Nephron progenitor cell (in vitro differentiated cells): ENCODE results near the gene OTOGL.
"Not testable (repeated sequence)": the region's sequence is repeated elsewhere in the genome, so short reads cannot be mapped to it uniquely, and the experiment has no call there.

Source experiments
- DNase-seq: peaks from one replicate; pipeline ENCODE4 v3.0.0; 2021
- H3K27ac Mint-ChIP-seq: 2 replicates; pipeline ENCODE4 v1.8.0; 2021; ENCODE audit warnings: mild to moderate bottlenecking, moderate library complexity, mixed read lengths
- H3K27me3 Mint-ChIP-seq: 2 replicates; pipeline ENCODE4 v1.8.0; 2021; ENCODE audit warnings: mild to moderate bottlenecking, low read depth, mixed read lengths; ENCODE audit not compliant: poor library complexity
- H3K36me3 Mint-ChIP-seq: 2 replicates; pipeline ENCODE4 v1.8.0; 2021; ENCODE audit warnings: low read depth, mixed read lengths
- H3K4me1 Mint-ChIP-seq: 2 replicates; pipeline ENCODE4 v1.8.0; 2021; ENCODE audit warnings: mixed read lengths
- H3K4me3 Mint-ChIP-seq: 2 replicates; pipeline ENCODE4 v1.8.0; 2021; ENCODE audit warnings: mild to moderate bottlenecking, moderate library complexity, mixed read lengths
- H3K9me3 Mint-ChIP-seq: 2 replicates; pipeline ENCODE4 v1.8.0; 2021; ENCODE audit warnings: mild to moderate bottlenecking, moderate library complexity, mixed read lengths
- TF ChIP-seq, protein P1 (sequence below): fragments of 200-600 bp; sonication (generic); IDR thresholded peaks from 2 replicates; pipeline ENCODE4 v1.5.0; 2021; ENCODE audit warnings: antibody characterized with exemption

OTOGL gene

GRCh38 chr12:80234667-80235066 lies 135.3 kb downstream of the OTOGL start:
- DNase-seq: no peak
- TF ChIP-seq, protein P1, sequence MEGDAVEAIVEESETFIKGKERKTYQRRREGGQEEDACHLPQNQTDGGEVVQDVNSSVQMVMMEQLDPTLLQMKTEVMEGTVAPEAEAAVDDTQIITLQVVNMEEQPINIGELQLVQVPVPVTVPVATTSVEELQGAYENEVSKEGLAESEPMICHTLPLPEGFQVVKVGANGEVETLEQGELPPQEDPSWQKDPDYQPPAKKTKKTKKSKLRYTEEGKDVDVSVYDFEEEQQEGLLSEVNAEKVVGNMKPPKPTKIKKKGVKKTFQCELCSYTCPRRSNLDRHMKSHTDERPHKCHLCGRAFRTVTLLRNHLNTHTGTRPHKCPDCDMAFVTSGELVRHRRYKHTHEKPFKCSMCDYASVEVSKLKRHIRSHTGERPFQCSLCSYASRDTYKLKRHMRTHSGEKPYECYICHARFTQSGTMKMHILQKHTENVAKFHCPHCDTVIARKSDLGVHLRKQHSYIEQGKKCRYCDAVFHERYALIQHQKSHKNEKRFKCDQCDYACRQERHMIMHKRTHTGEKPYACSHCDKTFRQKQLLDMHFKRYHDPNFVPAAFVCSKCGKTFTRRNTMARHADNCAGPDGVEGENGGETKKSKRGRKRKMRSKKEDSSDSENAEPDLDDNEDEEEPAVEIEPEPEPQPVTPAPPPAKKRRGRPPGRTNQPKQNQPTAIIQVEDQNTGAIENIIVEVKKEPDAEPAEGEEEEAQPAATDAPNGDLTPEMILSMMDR: no peak
- Mint-ChIP-seq H3K27ac (no peak overlapping the region), H3K4me1 (peaks cover 14% of the 10 kb centered on the region), H3K4me3 (no peak overlapping the region), H3K9me3 (peaks cover 2% of the 10 kb centered on the region), H3K27me3 (peaks cover 3% of the 10 kb centered on the region), H3K36me3 (no peaks in the 10 kb centered on the region)

DNA sequence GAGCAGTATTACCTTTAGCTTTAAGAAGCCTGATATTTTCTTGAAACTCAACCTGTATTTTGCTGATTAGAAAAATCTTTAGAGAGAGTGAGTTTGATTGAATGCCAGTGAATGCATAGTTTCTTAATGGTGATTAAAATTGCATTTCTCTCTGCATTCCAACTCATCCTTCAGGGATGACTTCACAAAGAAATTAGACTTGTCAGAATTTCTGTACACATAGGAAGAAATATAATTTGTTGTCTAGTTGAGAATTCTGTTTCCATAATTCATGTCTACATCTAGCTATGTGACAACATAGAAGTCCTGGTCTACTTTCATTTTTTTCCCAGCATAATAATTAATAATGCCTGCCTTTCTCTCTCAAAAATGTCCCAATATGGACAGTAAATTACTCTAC lies 136.6 kb downstream of the OTOGL start:
- H3K27ac Mint-ChIP-seq: no peak overlapping the region
- DNase-seq: no peak
- H3K36me3 Mint-ChIP-seq: no peaks in the 10 kb centered on the region
- peaks cover 1% of the 10 kb centered on the region for H3K4me1 Mint-ChIP-seq
- H3K9me3 Mint-ChIP-seq: peaks cover 5% of the 10 kb centered on the region
- TF ChIP-seq, protein P1: no peak
- H3K27me3 Mint-ChIP-seq: peaks cover 3% of the 10 kb centered on the region
- no peak overlapping the region for H3K4me3 Mint-ChIP-seq

GRCh38 chr12:80239867-80240266 lies 140.5 kb downstream of the OTOGL start:
- no peaks in the 10 kb centered on the region for H3K4me1 Mint-ChIP-seq
- peaks cover 5% of the 10 kb centered on the region for H3K9me3 Mint-ChIP-seq
- no peak overlapping the region for H3K27ac Mint-ChIP-seq

DNA sequence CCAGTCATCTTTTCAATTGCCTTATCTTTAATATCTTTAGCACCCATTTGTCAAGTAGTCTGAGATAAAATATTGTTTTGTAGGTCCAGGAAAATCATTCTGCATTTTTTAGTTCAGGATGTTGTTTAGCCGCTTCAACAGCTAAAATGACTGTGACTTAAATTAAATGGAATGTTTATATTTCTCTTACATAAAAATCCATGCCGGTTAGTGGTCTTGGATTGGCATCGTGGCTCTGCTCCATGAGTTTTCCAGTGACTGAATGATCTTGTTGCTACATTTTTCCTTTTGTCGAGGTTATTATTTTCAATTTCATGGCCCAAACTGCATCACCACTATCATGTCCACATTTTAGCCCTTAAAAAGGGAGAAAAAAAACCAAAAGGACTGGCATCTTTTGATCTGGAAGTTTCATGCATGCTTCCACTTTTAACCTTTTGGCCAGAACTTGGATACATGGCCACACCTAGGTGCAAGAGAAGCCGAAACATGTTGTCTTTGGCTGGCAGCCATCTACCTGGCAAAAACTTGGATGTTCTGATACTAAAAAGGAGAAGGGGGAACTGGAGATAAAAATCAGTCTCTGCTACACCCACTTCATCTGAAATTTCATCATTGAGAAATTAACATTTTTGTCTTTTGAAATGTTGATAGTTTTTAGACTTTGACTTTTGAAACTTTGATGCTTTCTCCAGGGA lies 142.4 kb downstream of the OTOGL start:
- DNase-seq: no peak
- no peak overlapping the region for H3K4me3 Mint-ChIP-seq
- H3K9me3 Mint-ChIP-seq: peaks cover 5% of the 10 kb centered on the region
- H3K4me1 Mint-ChIP-seq: no peaks in the 10 kb centered on the region
- no peak overlapping the region for H3K27ac Mint-ChIP-seq
- H3K36me3 Mint-ChIP-seq: no peaks in the 10 kb centered on the region
- H3K27me3 Mint-ChIP-seq: peaks cover 6% of the 10 kb centered on the region
- TF ChIP-seq, protein P1: no peak

More at GRCh38 chr12:80239867-80240266, 140.5 kb downstream of the OTOGL start:
- Mint-ChIP-seq H3K36me3 (no peaks in the 10 kb centered on the region), H3K4me3 (no peak overlapping the region), H3K27me3 (peaks cover 6% of the 10 kb centered on the region)
- DNase-seq: no peak
- TF ChIP-seq, protein P1: no peak

GRCh38 chr12:80242321-80242720 lies 143.0 kb downstream of the OTOGL start:
- Mint-ChIP-seq H3K36me3 (no peaks in the 10 kb centered on the region), H3K9me3 (peaks cover 5% of the 10 kb centered on the region), H3K4me1 (no peaks in the 10 kb centered on the region), H3K27me3 (peaks cover 6% of the 10 kb centered on the region), H3K27ac (no peak overlapping the region), H3K4me3 (no peak overlapping the region)
- TF ChIP-seq, protein P1: no peak
- DNase-seq: no peak

GRCh38 chr12:80249581-80249980 lies 150.2 kb downstream of the OTOGL start:
- peak; percentile 6 for DNase-seq
- H3K9me3 Mint-ChIP-seq, H3K4me1 Mint-ChIP-seq, H3K36me3 Mint-ChIP-seq, H3K27ac Mint-ChIP-seq, H3K27me3 Mint-ChIP-seq: not testable (repeated sequence)
- peak overlapping the region; percentile 67 for H3K4me3 Mint-ChIP-seq
